HS-5 (cell line): Measurements from ENCODE around the gene SEPSECS.

ENCODE experiments used
- DNase-seq: peaks from one replicate; pipeline ENCODE4 v3.0.0-alpha.2; 2012; ENCODE audit warnings: low read depth

SEPSECS gene

DNA sequence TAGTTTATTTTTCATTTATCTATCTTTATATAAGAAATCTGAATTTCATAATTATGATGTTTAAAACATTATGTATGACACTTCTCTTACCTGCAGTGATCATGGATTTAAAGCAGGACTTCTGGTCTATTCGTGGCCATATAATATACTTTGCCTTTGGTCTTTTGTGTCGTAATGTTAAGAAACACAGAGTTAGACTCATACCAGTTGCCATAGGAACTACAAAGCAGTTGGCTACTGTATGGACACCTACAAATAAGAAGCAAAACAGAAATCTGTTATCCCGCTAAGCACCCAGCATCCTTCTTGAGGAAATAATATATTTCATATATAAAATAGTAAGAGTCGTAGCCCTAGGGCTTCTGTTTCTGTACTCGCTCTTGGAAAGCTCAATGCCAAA, 4.3 kb downstream of the SEPSECS start:
- DNase-seq: no peak

DNA sequence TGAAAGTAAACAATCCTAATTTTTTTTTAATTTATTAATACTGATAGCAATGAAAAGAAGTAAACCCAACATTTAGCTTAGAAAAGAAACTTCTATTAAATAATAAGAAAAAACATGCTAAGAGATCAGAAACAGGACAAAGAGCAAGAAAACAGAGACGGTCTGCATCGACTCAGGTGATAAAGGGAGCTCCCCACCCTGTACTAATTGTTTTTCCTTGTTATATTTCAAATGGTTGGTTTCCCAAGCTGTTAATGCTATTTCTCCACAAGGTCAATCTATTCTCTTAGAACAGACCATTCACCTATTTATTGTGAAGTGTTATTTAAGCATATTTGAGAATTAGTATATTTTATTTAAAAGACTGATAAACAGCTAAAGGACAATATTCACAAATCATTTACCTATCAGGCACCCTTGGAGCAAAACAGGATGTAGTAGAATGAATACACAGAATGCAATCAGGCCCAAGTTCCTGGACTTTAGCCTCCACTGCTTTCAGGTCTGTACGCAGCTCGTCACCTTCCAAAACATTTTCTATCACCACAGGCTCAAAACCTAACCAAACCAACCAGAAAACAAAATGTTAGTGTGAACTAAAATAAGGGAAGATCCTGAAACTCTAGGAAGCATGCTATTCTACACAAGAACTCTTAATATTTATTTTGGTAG, 5.5 kb downstream of the SEPSECS start:
- no peak for DNase-seq

DNA sequence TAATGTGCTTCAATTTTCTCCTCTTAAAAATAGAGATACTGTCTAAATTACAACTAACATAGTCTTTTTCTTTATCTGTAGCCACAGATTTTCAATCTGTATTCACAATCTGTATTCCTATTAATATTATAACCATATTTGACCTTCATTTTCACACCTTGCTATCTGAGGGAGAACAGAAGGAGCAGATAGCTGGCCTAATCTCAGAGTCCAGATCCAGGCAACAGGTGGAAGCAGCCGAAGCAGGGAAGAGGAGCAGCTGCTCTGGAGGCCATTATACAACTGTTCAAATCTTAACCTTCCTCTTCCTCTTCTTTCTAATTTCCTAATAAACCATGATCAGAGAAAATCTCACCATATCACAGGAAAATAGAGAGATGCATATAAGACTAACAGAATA, 14.2 kb downstream of the SEPSECS start:
- DNase-seq: no peak

DNA sequence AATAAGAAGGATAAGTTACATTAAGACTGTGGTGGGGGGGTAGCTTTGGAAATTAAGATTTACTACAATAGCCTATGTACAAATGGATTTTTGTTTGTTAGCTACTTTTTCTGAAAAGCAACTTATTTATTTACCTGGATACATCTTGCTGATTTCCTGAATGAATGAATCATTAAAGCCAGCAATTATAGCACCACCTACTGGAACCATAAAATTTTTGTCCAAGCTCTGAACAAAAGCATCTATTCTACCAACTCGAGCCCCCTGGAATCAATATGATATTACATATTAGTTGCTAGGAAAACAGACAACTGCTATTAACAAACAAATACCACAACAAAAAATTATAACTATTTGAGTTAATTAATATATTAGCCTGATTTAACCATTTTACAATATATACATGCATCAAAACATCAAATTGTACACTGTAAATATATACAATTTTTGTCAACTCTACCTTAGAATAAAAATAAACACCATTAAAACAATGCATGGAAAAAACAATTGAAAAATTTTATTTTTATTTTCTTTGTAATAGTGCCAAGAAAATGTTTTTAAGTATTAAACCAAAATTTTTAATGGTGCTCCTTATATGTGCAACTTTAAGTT, 15.3 kb downstream of the SEPSECS start:
- DNase-seq: no peak

DNA sequence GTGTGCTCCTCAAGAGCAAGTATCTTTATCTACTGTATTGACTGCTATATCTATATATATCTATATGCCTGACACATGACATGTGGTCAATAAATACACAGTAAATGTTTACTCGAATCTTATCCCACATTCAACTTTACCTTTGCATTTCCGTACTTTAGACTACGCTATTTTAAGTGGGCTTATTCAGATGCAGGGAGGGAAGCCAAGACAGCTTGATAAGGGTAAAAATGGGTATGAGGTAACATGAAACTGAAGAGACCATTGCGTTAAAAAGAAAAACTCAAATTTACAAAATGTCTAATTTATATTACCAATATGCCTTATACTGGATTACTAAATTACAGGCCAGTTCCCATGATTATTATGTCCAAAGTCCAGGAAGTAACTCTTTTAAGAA, 17.8 kb downstream of the SEPSECS start:
- no peak for DNase-seq

DNA sequence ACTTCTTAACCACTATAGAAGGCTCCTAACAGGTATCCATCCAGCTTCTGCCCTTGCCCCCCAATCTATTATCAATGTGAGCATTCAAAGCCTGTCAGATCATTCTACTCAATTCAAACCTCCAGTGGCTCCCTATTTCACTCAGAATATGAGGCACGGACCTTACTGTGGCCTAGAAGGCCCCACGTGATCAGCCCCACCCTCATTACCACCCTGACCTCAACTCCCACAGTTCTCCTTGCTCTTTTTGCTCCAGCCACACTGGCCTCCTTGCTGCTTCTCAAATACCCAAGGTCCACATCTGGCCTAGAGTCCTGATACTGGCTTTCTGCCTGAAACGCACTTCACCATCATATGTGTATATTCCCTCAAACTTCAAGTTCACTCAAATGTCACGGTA, 18.7 kb downstream of the SEPSECS start:
- DNase-seq: no peak

DNA sequence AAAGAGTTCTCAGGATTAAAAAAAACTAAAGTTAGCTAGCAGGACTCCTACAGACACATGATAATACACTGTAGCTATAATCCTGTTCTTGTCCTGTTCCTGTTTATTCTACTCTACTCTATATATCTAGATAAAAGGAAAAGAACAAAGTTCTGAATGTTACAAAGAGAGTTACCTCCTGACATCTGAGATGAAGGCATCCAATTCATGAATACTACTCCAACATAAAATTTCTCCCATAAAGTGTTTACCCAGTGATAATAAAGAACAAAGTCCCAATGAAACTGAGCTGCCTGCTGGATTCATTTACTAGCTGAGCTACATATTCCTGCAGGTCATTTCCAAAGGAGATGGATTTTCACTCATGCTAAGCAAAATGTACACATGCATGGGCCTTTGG, 27.1 kb downstream of the SEPSECS start:
- no peak for DNase-seq

DNA sequence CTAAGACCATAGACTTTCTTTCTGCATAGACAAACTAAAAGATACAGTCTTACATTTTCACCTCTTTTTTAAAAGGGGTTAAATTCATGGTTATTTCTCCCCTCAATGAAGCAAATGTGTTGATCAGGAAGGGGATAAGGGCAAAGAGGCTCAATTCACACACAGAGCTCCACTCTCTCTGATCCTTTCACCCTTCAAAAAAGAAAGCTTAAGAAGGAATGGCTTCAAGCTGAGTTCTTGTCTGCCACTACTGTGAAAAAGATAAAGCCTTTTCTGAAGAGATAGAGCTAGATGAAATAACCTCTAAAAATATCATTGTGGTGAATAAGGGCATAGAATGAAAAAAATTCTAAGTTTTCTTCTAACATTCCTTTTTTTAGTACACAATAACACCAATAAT, 28.3 kb downstream of the SEPSECS start:
- DNase-seq: no peak

DNA sequence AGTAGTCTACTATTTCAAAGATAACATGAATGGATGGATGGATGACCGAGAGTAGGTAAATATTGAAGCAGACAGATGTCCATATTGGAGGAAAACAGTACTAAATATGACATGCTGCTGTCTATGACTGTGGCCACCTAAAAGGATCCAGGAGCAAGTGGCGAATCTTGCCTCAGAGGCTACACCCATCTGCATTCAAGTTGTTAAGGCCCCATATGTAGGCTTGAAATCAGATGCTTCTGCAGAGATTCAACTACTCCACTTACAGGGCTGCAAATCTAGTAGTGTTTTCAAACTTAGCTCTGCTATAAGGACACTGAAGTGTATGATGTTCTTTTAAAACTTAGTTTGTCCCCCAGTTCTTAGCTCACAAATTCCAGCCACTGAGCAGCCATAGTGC, 28.9 kb downstream of the SEPSECS start:
- DNase-seq: no peak

DNA sequence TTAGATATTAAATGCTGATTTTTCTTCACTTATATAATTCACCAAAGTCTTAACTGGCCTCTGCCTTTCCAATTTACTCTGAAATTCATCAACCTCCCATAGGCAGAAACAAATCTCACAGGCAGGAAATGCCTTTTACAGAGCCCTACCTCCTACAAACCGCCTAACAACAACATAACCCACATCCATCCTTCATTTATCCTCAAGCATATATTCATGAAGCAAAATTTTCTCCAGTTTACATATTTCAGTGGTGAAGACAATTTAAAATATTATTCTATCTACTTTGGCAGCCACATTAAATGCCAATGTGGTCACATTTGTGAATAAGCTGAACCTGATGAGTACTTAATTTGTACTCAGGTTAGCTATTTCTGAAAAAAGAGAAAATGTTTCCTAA, 30.3 kb downstream of the SEPSECS start:
- DNase-seq: no peak

DNA sequence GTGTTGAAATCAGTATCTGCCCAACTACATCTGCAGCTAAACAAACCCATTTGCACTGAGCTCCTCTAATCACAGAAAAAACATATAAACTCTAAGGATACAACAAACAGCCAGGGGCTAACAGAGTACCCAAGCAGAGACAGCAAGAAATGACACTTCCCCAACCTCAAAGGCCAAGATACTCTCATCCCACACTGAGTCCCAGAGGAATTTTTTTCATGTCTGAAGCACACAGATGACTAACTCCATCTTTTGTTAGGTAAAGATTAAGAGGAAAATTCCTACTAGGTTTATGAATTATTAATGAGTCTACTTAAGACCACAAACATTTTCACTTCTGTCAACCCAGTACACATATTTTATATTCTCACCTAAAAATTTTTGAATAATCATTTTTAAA, 31.6 kb downstream of the SEPSECS start:
- peak; percentile 1 for DNase-seq

DNA sequence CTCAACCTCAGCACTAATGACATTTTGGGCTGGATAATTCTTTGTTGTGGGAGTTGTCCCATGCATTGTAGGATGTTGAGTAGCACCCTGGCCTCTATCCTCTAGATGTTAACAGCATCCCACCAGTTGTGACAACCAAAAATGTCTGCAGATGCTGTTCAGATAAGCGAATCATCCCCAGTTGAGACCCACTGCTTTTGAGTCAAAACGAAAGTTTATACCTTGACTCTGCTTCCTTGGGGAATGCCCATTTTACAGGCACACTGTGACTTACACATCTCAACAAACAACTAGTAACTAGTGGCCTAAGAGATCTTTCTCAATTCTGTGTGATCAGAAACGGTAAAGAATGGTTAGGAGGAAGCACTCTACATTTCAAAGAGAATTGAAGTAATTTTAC, 37.0 kb downstream of the SEPSECS start:
- no peak for DNase-seq

DNA sequence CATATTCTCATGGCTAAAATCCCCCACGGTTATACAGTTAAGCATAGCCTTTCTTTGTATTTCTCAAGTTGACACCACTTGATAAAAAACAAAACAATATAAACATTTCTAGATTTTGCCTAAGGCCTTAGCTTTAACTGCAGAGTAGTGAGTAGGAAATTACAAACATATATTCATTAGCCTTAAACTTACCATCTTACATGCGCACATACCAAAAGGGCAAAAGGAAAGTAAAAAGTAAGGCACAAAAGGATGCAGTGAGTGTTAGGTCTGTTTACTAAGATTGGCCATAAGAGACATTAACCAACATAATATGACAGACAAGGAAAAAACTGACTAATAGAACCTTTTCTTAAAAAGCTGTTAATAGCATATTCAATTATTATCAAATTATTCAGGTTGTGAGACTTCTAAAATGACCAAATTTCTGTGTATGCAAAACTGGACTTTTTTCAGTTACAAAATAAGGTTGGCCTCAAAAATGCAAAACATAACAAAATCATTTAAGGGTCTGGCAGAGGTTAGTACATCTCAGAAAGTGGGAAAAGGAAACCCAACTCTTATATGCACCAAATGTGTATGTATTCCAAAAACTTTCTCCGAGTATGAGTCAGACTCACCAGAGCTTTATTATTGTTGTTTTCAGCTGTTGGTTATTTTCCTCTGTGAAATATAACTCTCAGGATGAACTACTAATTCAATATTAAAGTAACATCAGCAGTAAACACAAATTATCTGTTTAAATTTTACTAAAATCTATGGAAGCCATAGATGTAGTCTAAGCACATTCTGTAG, 39.9 kb downstream of the SEPSECS start:
- no peak for DNase-seq

DNA sequence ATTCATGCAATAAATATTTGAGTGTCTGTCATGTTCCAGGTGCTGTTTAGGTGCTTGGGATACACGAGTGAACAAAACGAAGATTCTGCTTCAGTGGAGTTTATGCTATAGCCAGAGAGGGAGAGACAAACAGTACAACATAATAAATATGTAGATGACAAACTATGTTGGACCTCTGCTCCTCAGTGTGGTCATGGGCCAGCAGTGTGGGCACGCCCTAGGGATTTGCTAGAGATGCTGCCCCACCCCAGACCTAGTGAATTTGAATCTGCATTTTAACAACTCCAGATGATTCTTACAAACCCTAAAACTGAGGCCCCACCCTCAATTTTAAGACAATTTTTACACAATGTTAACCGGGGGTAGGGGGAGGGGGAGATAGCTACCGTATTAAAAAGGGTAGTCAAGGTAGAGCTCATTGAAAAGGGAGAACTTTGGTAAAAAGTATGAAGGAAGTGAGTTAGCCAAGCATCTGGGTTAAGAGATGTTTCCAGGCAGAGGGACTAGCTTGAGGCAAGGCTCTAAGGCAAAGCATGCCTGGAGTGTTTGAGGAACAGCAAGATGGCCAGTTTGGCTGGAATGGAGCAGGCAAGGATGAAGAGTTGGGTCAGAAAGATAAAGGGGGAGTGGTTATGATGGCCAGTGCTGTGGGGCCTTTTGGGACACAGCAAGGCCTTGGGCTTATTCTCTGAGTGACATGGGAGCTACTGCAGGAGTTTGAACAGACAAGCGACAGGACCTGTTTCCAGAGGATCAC, 42.4 kb downstream of the SEPSECS start:
- no peak for DNase-seq

DNA sequence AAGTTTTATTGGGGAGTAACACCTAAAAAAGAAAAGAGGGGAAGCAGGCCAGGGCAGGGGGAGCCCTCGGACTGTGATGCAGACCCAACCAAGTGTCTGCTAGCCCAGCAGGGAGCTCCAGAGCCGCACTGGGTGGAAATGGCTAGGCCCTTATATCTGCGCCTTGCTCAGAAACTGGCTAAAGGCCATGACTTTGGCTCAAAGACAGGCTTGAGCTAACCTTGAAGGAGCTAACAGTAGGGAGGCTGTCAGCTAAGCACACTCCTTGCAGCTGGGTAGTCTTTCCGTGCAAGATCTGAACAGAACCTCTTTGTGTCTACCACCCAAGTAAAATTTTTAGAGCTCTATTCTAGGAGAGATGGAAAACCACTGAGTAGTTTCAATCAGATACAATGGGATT, 43.0 kb downstream of the SEPSECS start:
- DNase-seq: no peak

DNA sequence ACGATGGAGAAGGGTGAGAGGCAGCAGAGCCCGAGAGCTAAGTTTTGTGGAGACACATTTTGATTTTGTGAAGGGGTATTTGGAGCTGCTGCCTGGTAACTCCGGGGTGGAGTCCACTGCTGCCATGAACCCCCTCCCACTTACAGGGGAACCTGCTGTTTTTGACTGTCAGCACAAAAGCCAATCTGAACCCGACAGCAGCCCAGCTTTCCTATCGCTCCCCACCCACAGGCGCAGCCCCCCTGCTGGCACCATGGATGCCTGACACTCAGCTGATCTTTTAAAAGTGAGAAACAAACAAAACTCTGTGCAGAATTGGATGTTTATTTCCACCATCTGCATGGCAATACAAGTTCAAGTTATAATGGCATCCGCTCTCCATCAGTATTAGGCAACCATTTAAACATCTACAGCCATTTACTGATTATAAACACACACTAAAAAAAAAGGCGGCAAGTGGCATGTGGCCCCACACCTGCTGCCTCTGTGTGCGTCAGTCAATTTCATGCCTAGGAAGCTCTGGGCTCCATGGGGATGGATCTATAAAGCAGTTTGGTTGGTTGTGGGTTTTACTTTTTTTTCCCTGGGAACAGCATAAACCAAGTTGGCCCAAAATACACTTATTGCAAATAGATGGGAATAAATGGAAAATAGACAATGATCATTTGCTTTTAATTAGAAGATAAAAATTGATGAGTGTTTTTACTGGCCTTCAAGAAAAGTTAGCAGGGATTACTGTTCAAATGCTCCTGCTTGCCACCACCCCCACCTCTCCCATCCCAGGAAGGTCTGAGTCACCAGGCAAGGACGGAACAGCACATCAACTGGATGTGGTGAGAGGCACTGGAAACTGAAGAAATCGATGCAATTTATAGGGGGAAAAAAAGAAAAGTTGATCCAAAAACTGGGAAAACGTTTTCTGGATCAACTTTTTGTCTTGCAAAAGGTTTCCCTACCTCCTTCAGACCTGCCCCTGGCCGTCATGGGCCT, 46.0 kb downstream of the SEPSECS start:
- peak; percentile 31 for DNase-seq

DNA sequence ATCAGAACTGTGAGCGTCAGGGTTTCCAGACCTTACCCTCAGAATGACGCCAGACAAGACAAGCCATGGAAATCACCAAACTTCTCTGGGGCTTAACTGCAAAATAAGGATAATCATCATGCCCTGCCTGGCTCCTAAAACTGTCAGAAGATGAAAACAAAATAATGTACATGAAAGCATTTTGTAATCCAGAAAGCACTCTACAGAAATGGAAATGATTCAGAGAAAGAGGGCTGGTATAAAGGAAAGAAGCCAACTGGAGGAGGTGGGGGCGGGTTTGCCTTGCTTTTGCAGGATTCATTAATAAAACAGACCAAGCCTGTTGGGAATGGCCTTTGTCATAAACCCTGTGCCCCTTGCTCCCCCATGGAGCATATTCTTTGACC, 47.3 kb downstream of the SEPSECS start:
- no peak for DNase-seq

DNA sequence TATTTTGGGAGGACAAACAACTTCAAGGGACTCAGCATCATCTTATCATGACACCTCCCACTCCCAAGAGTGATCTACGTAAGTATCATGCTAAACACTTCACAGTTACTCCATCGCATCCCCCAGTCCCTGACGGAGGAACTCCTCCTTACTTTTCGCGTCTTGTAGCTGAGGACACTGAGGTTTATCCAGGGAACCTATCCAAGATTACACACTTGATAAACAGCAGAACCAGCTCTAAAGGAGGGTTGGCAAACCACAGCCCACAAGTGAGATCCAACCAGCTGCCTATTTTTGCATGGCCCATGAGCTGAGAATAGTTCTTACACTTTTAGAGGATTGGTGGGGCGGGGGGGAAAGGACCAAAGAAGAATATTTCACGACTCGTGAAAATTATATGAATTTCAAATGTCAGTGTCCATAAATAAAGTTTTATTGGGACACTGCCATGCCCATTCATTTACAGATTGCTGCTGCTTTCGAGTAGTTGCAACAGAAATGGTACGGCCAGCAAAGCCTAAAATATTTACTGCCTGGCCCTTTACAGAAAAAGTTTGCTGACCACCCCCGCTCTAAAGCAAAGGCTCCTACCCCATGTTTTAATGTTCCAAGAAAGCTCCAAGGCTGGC, 47.8 kb downstream of the SEPSECS start:
- DNase-seq: no peak

DNA sequence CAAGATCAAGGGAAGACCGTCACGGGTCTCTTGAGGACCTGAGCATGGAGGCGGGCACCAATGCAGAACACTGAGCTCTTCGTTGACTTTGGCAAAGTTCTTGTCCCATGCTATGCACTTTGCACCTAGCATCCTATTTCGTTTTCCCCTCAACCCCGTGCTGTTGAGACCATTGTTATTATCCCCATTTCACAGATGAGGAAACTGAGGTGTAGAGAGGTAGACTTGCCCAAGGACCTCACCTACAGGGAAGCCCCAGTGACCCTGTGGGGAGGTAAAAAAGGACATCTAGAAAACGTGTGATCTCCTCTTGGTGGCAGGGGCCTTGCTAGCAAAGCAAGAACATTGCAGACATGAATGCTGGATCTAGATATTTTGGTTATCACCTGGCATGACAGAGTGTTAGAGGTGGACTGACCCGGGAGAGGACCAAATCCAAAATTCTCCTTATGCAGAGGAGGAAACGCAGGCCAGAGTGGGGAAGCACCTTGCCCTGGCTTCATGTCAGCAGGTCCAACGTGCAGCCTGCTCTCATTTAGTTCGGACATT, 48.5 kb downstream of the SEPSECS start:
- no peak for DNase-seq

DNA sequence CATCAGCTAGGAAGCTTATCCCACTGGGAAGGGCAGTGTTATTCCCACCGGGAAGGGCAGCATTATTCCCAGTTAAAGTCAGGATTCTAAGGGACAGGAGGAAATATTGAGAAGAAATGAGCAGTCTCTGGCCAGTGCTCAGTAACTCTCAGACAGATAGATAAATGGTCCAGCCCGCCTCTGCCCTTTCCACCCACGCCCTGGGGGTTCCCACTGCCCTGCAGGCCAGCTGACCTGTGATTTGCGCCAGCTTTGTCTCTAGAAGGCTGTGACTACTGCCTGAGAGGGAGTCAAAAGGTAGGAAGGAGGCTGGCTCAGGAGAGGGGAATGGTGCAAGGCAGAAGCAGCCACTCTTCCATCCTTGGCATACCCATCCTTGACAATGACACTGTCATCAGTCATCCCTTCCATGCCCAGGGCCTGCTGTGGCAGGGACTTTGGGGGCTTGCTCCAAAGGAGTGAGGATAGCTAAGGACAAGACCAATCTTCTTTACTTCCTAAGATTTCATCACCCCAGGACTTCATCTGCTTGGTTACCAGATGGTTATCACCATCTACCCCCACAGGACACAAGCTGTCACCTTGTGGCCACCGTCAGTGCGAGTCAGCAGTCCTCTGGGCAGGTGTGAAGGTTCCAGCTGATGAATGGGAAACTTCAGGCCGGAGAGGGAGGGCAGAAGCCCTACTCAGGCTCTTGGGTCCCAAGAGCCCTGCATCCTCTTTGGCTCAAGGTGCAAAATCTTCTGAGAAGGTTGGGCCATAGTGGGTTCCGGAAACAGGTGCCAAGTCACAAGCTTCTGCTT, 49.5 kb downstream of the SEPSECS start:
- DNase-seq: no peak
